Measurements from ENCODE around the gene AFG3L2. TPM values are rescaled to one million over a fixed set of nuclear protein-coding genes. Genes with fewer than 3 reads are reported as not detected.

Gene AFG3L2
- total RNA-seq, 4 donors from 2014 or later = 53.0 to 62.8 (median 57.9) TPM

GRCh38 chr18:12306752-12307700, 70.0 kb downstream of the AFG3L2 start:
- peaks cover 13% of the 10 kb centered on the region for H3K36me3 ChIP-seq
- no peaks in the 10 kb centered on the region for H3K27me3 ChIP-seq
- H3K4me1 ChIP-seq = peaks cover 42% of the 10 kb centered on the region
- peak overlapping the region; percentile 94 for H3K4me3 ChIP-seq
- WGBS = 39% methylated on average over 27 of the region's 39 CpGs
- DNase-seq (ENCODE audit: low spot score in 2 of 2) = peak; percentile 72 to 87
- no peaks in the 10 kb centered on the region for H3K9me3 ChIP-seq
- TF ChIP-seq POLR2A (IDR thresholded peaks at IDR 0.05) = no peak
- no peak for TF ChIP-seq POLR2AphosphoS5 (IDR thresholded peaks at IDR 0.05)
- peak overlapping the region; percentile 100 for H3K27ac ChIP-seq

- Histone ChIP-seq H3K4me1 (peaks cover 42% of the 10 kb centered on the region), H3K27me3 (no peaks in the 10 kb centered on the region), H3K9me3 (no peaks in the 10 kb centered on the region), H3K4me3 (no peak overlapping the region), H3K27ac (no peak overlapping the region), H3K36me3 (peaks cover 4% of the 10 kb centered on the region)
- TF ChIP-seq POLR2AphosphoS5 (IDR thresholded peaks at IDR 0.05) (no peak), POLR2A (IDR thresholded peaks at IDR 0.05) (no peak), EP300 (IDR thresholded peaks at IDR 0.05) (no peak), CTCF (IDR thresholded peaks at IDR 0.05) (no peak)
- WGBS = 95% methylated on average over 25 of the region's 25 CpGs
- peak in 1 of 2 donors; percentile 75 for DNase-seq (ENCODE audit: low spot score in 2 of 2)
Observed at GRCh38 chr18:12305930-12306629, 70.9 kb downstream of the AFG3L2 start.

- peak; percentile 63 to 74 for DNase-seq (ENCODE audit: low spot score in 2 of 2)
- Histone ChIP-seq H3K27me3 (no peaks in the 10 kb centered on the region), H3K4me1 (peaks cover 34% of the 10 kb centered on the region), H3K36me3 (no peaks in the 10 kb centered on the region), H3K9me3 (no peaks in the 10 kb centered on the region), H3K4me3 (no peak overlapping the region), H3K27ac (no peak overlapping the region)
- no peak for TF ChIP-seq POLR2AphosphoS5 (IDR thresholded peaks at IDR 0.05)
- no peak for TF ChIP-seq POLR2A (IDR thresholded peaks at IDR 0.05)
- no peak for TF ChIP-seq EP300 (IDR thresholded peaks at IDR 0.05)
- no peak for TF ChIP-seq CTCF (IDR thresholded peaks at IDR 0.05)
- WGBS = 80% methylated on average over 12 of the region's 12 CpGs
Observed at GRCh38 chr18:12305211-12305610, 71.8 kb downstream of the AFG3L2 start.

- 75% methylated on average over 19 of the region's 19 CpGs for WGBS
- TF ChIP-seq EP300 (IDR thresholded peaks at IDR 0.05) (no peak), CTCF (IDR thresholded peaks at IDR 0.05) (no peak), POLR2AphosphoS5 (IDR thresholded peaks at IDR 0.05) (no peak), POLR2A (IDR thresholded peaks at IDR 0.05) (no peak)
- Histone ChIP-seq H3K4me3 (no peak overlapping the region), H3K36me3 (no peaks in the 10 kb centered on the region), H3K9me3 (no peaks in the 10 kb centered on the region), H3K4me1 (peaks cover 28% of the 10 kb centered on the region), H3K27me3 (no peaks in the 10 kb centered on the region), H3K27ac (no peak overlapping the region)
- DNase-seq (ENCODE audit: low spot score in 2 of 2) = peak; percentile 54 to 72
Observed at GRCh38 chr18:12304351-12305210, 72.4 kb downstream of the AFG3L2 start.

GRCh38 chr18:12302391-12303147, 74.5 kb downstream of the AFG3L2 start:
- no peaks in the 10 kb centered on the region for H3K36me3 ChIP-seq
- H3K9me3 ChIP-seq = no peaks in the 10 kb centered on the region
- no peaks in the 10 kb centered on the region for H3K27me3 ChIP-seq
- TF ChIP-seq CTCF (IDR thresholded peaks at IDR 0.05) (no peak), EP300 (IDR thresholded peaks at IDR 0.05) (no peak), POLR2AphosphoS5 (IDR thresholded peaks at IDR 0.05) (no peak), POLR2A (IDR thresholded peaks at IDR 0.05) (no peak)
- WGBS = 74% methylated on average over 10 of the region's 14 CpGs
- H3K4me3 ChIP-seq = no peak overlapping the region
- peak; percentile 48 to 62 for DNase-seq (ENCODE audit: low spot score in 2 of 2)
- peaks cover 18% of the 10 kb centered on the region for H3K4me1 ChIP-seq
- H3K27ac ChIP-seq = no peak overlapping the region
